HCT116 (cell line): Measurements from ENCODE around the gene CCN5. TPM values are rescaled to one million over a fixed set of nuclear protein-coding genes. Genes with fewer than 3 reads are reported as not detected.

ENCODE experiments used
- ATAC-seq: fragments of 200-7000 bp; cut with Tn5 transposase; 2 replicates; pipeline ENCODE4 v1.9.1; 2020; ENCODE audit warnings: mild to moderate bottlenecking, moderate library complexity
- BruUV-seq: library from RNA; stranded (reverse); fragments of 400-500 nt; replicated peaks from 2 replicates; lab custom pipeline; 2021; lab: Mats Ljungman, UMichigan
- CTCF ChIA-PET: fragments of 300-600 bp; sonication (Branson Sonifier 250); formaldehyde crosslinking; loops from one replicate; lab custom pipeline; 2021; ENCODE audit warnings: antibody characterized with exemption; lab: Charles Lee
- POLR2A ChIA-PET: fragments of 300-600, 350-600 bp; sonication (Branson Sonifier 250); formaldehyde crosslinking; loops from one replicate; lab custom pipeline; 2021; ENCODE audit warnings: antibody characterized with exemption; lab: Charles Lee
- RAD21 ChIA-PET, 2 experiments: fragments of 300-600 bp; sonication (Branson Sonifier 250); formaldehyde crosslinking; loops; one replicate each; lab custom pipeline; 2023; ENCODE audit warnings: low total read pairs in 2 of 2; ENCODE audit not compliant: uncharacterized antibody in 2 of 2, unreplicated experiment in 2 of 2, low non-redundant PET in 1 of 2; lab: Charles Lee
- DNase-seq: peaks from one replicate; pipeline ENCODE4 v3.0.0-alpha.2; 2010; ENCODE audit warnings: low read depth, low spot score
- H2AFZ ChIP-seq: fragments of 200-600 bp; shearing (Covaris generic), sonication (generic); 2 replicates; pipeline ENCODE4 v1.6.1; 2017; ENCODE audit warnings: low read depth, mixed run types, mixed read lengths, antibody characterized with exemption, low read length; ENCODE audit not compliant: poor library complexity, severe bottlenecking
- H3K27ac ChIP-seq: 2 replicates; pipeline ENCODE4 v1.5.1; 2012; ENCODE audit warnings: low read depth, low read length
- H3K27me3 ChIP-seq: fragments of 200-600 bp; sonication (generic); 2 replicates; pipeline ENCODE4 v1.6.1; 2016; ENCODE audit warnings: mixed run types, low read length, mixed read lengths; ENCODE audit not compliant: insufficient read depth
- H3K36me3 ChIP-seq, 2 experiments: fragments of 200-500 bp in 1 of 2; fragments of 200-600 bp in 1 of 2; sonication (Bioruptor generic) in 1 of 2; sonication (generic) in 1 of 2; 2 replicates each; pipeline versions ENCODE4 v1.5.1 to v1.6.1; 2014 to 2016; ENCODE audit warnings: low read length in 2 of 2, inconsistent platforms in 1 of 2, mixed read lengths in 1 of 2, mixed run types in 1 of 2; ENCODE audit not compliant: insufficient read depth in 2 of 2, control insufficient read depth in 1 of 2
- H3K4me1 ChIP-seq, 2 experiments: fragments of 200-600 bp in 1 of 2; sonication (generic) in 1 of 2; 2 replicates each; pipeline versions ENCODE4 v1.5.1 to v1.6.1; 2012 to 2017; ENCODE audit warnings: low read length in 2 of 2, inconsistent platforms in 1 of 2, mild to moderate bottlenecking in 1 of 2, mixed read lengths in 1 of 2, mixed run types in 1 of 2, moderate library complexity in 1 of 2; ENCODE audit not compliant: insufficient read depth in 2 of 2, control insufficient read depth in 1 of 2
- H3K4me2 ChIP-seq: fragments of 200-600 bp; sonication (generic); 2 replicates; pipeline ENCODE4 v1.6.1; 2017; ENCODE audit warnings: mixed run types, low read length, mixed read lengths
- H3K4me3 ChIP-seq, 2 experiments: fragments of 200-600 bp in 1 of 2; sonication (generic) in 1 of 2; replicated peaks in 1 of 2; 2 replicates each; pipeline ENCODE4 v1.5.1; 2011 to 2016; ENCODE audit warnings: low read length in 2 of 2, control low read depth in 1 of 2, low read depth in 1 of 2, mild to moderate bottlenecking in 1 of 2, mixed read lengths in 1 of 2, mixed run types in 1 of 2
- H3K79me2 ChIP-seq: fragments of 200-600 bp; sonication (generic); 2 replicates; pipeline ENCODE4 v1.6.1; 2017; ENCODE audit warnings: mild to moderate bottlenecking, mixed run types, low read length, moderate library complexity, mixed read lengths; ENCODE audit not compliant: insufficient read depth
- H3K9ac ChIP-seq: fragments of 200-600 bp; sonication (generic); 2 replicates; pipeline ENCODE4 v1.6.1; 2016; ENCODE audit warnings: low read length, mixed read lengths
- H3K9me2 ChIP-seq: fragments of 200-600 bp; sonication (generic), shearing (Covaris generic); 2 replicates; pipeline ENCODE4 v1.6.1; 2017; ENCODE audit warnings: mixed run types, mild to moderate bottlenecking, moderate library complexity; ENCODE audit not compliant: insufficient read depth
- H3K9me3 ChIP-seq, 2 experiments: fragments of 200-500 bp in 1 of 2; fragments of 200-600 bp in 1 of 2; sonication (Bioruptor generic) in 1 of 2; sonication (generic) in 1 of 2; 2 replicates each; pipeline ENCODE4 v1.6.1; 2014 to 2017; ENCODE audit warnings: low read length in 2 of 2, mixed read lengths in 2 of 2, inconsistent platforms in 1 of 2, low read depth in 1 of 2, mild to moderate bottlenecking in 1 of 2, mixed run types in 1 of 2, moderate library complexity in 1 of 2; ENCODE audit not compliant: control insufficient read depth in 1 of 2, insufficient read depth in 1 of 2
- H4K20me1 ChIP-seq: fragments of 200-600 bp; sonication (generic), shearing (Covaris generic); 2 replicates; pipeline ENCODE4 v1.6.1; 2017; ENCODE audit warnings: mixed run types, mild to moderate bottlenecking, moderate library complexity; ENCODE audit not compliant: insufficient read depth
- EGR1 ChIP-seq: IDR thresholded peaks from 2 replicates; pipeline ENCODE4 v1.6.1; 2012; ENCODE audit warnings: low read depth
- EZH2 ChIP-seq: fragments of 200-600 bp; sonication (generic); IDR thresholded peaks from 2 replicates; pipeline ENCODE4 v1.6.1; 2017; ENCODE audit warnings: antibody characterized with exemption, mixed run types
- EZH2phosphoT487 ChIP-seq: fragments of 200-600 bp; IDR thresholded peaks from 2 replicates; pipeline ENCODE4 v1.6.1; 2018; ENCODE audit warnings: antibody characterized with exemption, borderline replicate concordance
- FOSL1 ChIP-seq: IDR thresholded peaks from 2 replicates; pipeline ENCODE4 v1.6.1; 2012; ENCODE audit warnings: low read depth
- JUND ChIP-seq: IDR thresholded peaks from 2 replicates; pipeline ENCODE4 v1.6.1; 2012
- POLR2A ChIP-seq: IDR thresholded peaks from 2 replicates; pipeline ENCODE4 v1.7.0; 2011; ENCODE audit warnings: borderline replicate concordance; ENCODE audit not compliant: insufficient read depth, insufficient read length; ENCODE audit errors: extremely low read depth
- RAD21 ChIP-seq: IDR thresholded peaks from 2 replicates; pipeline ENCODE4 v1.6.1; 2012; ENCODE audit warnings: low read depth, mild to moderate bottlenecking
- SIN3A ChIP-seq: IDR thresholded peaks from 2 replicates; pipeline ENCODE4 v1.6.1; 2012; ENCODE audit warnings: low read depth
- YY1 ChIP-seq: IDR thresholded peaks from 2 replicates; pipeline ENCODE4 v1.6.1; 2011; ENCODE audit warnings: low read length, low read depth, moderate library complexity, mild to moderate bottlenecking; ENCODE audit not compliant: insufficient replicate concordance; ENCODE audit errors: extremely low read depth
- intact Hi-C: fragments of 100-400 bp; cut with micrococcal nuclease; formaldehyde crosslinking; loops from 2 replicates; pipeline ENCODE4 v1.10.0; 2022
- total RNA-seq: library from RNA; stranded (reverse); gene quantifications from one replicate; pipeline ENCODE4 v1.2.1, GENCODE V29; 2021; ENCODE audit not compliant: unreplicated experiment
- TF ChIP-seq, protein P1 (sequence below), 3 experiments: fragments of 200-600 bp in 1 of 3; sonication (generic) in 1 of 3; IDR thresholded peaks in 2 of 3; conservative IDR thresholded peaks in 1 of 3; 2 replicates each; pipeline ENCODE4 v1.5.1; 2012 to 2017; ENCODE audit warnings: low read depth in 2 of 3, low read length in 2 of 3, antibody characterized with exemption in 1 of 3, borderline replicate concordance in 1 of 3, control low read depth in 1 of 3, mild to moderate bottlenecking in 1 of 3, mixed read lengths in 1 of 3, mixed run types in 1 of 3, moderate library complexity in 1 of 3; ENCODE audit not compliant: insufficient read depth in 1 of 3
- TF ChIP-seq, protein P2 (sequence below): IDR thresholded peaks from 2 replicates; pipeline ENCODE4 v1.6.1; 2012; ENCODE audit warnings: low read depth
- TF ChIP-seq, protein P3 (sequence below): IDR thresholded peaks from 2 replicates; pipeline ENCODE4 v1.6.1; 2012

CCN5 gene
- total RNA-seq, 1 experiment from 2014 or later = 0.20 TPM

DNA sequence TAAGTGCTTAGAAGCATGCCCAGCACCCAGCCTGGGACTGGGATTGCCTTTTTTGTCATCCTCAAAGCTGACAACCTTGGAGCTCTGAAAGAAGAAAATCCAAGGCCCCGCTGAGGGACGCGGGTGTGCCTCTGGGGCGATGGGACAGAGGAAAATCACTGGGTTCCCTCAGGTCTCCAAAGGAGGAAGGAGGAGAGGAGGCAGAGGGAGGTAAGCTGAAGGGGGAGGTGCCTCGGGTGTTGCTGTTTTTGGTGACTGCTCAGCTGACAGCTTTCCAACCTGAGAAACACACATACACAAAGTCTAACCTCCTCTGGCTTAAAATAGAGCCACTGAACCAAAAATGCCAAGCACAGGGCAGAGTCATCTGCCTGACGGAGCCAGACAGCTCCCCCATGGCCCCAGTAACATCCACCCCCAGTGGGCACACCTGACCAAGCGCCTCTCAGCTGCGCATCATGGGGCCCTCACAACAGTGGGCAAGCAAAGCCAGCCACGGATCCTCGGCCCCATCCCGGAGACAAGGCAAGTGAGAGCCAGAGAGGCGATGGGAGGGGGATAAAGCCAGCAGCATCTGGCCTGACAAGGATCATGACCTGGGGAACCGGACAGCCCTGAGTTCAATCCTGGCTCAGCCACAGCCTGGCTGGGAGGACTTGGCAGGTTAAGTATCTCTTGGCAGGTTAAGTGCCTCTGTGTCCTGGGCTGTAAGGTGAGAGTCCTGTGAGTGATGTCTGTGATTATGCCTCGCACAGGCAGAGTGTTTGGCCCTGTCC, 27.3 kb downstream of the CCN5 start:
- intact Hi-C loops = no loop called here
- Histone ChIP-seq H3K4me3 (no peak overlapping the region), H2AFZ (no peak overlapping the region), H3K36me3 (no peaks in the 10 kb centered on the region), H3K27me3 (no peaks in the 10 kb centered on the region), H3K9me2 (no peaks in the 10 kb centered on the region)
- RAD21 ChIA-PET = no interaction called here
- TF ChIP-seq EGR1 (no peak), EZH2 (no peak), RAD21 (no peak), YY1 (no peak), JUND (no peak), FOSL1 (no peak), EZH2phosphoT487 (no peak), POLR2A (no peak), SIN3A (no peak)
- TF ChIP-seq, protein P1, sequence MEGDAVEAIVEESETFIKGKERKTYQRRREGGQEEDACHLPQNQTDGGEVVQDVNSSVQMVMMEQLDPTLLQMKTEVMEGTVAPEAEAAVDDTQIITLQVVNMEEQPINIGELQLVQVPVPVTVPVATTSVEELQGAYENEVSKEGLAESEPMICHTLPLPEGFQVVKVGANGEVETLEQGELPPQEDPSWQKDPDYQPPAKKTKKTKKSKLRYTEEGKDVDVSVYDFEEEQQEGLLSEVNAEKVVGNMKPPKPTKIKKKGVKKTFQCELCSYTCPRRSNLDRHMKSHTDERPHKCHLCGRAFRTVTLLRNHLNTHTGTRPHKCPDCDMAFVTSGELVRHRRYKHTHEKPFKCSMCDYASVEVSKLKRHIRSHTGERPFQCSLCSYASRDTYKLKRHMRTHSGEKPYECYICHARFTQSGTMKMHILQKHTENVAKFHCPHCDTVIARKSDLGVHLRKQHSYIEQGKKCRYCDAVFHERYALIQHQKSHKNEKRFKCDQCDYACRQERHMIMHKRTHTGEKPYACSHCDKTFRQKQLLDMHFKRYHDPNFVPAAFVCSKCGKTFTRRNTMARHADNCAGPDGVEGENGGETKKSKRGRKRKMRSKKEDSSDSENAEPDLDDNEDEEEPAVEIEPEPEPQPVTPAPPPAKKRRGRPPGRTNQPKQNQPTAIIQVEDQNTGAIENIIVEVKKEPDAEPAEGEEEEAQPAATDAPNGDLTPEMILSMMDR (IDR thresholded peaks at IDR 0.05 in 2 of 3, conservative IDR thresholded peaks at IDR 0.05 in 1 of 3; ENCODE audit: borderline replicate concordance in 1 of 3, insufficient read depth in 1 of 3, low read depth in 2 of 3, low read length in 2 of 3) = no peak
- TF ChIP-seq, protein P2, sequence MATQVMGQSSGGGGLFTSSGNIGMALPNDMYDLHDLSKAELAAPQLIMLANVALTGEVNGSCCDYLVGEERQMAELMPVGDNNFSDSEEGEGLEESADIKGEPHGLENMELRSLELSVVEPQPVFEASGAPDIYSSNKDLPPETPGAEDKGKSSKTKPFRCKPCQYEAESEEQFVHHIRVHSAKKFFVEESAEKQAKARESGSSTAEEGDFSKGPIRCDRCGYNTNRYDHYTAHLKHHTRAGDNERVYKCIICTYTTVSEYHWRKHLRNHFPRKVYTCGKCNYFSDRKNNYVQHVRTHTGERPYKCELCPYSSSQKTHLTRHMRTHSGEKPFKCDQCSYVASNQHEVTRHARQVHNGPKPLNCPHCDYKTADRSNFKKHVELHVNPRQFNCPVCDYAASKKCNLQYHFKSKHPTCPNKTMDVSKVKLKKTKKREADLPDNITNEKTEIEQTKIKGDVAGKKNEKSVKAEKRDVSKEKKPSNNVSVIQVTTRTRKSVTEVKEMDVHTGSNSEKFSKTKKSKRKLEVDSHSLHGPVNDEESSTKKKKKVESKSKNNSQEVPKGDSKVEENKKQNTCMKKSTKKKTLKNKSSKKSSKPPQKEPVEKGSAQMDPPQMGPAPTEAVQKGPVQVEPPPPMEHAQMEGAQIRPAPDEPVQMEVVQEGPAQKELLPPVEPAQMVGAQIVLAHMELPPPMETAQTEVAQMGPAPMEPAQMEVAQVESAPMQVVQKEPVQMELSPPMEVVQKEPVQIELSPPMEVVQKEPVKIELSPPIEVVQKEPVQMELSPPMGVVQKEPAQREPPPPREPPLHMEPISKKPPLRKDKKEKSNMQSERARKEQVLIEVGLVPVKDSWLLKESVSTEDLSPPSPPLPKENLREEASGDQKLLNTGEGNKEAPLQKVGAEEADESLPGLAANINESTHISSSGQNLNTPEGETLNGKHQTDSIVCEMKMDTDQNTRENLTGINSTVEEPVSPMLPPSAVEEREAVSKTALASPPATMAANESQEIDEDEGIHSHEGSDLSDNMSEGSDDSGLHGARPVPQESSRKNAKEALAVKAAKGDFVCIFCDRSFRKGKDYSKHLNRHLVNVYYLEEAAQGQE = no peak
- TF ChIP-seq, protein P3, sequence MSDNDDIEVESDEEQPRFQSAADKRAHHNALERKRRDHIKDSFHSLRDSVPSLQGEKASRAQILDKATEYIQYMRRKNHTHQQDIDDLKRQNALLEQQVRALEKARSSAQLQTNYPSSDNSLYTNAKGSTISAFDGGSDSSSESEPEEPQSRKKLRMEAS = no peak
- TF ChIP-seq, all 23 proteins: peak for 0
- no TSS peak for BruUV-seq
- H3K4me1 ChIP-seq = peaks cover 11 to 19% of the 10 kb centered on the region in 2 experiments; a peak in 3 of 4 replicates
- no peak overlapping the region for H3K27ac ChIP-seq
- H3K79me2 ChIP-seq = no peaks in the 10 kb centered on the region
- H3K4me2 ChIP-seq = no peak overlapping the region
- no peaks in the 10 kb centered on the region for H4K20me1 ChIP-seq
- H3K9ac ChIP-seq = no peak overlapping the region
- ChIA-PET POLR2A (no interaction called here), CTCF (no interaction called here)
- DNase-seq (no peak), ATAC-seq (no peak)
- H3K9me3 ChIP-seq = no peaks in the 10 kb centered on the region
